Right renal pelvis (tissue), 4 donors: Measurements from ENCODE around the gene COL23A1. TPM values are rescaled to one million over a fixed set of nuclear protein-coding genes. Genes with fewer than 3 reads are reported as not detected.
"Not testable (repeated sequence)": the region's sequence is repeated elsewhere in the genome, so short reads cannot be mapped to it uniquely, and the experiment has no call there.

Source experiments
- DNase-seq, 4 donors: peaks; one replicate each; pipeline ENCODE4 v3.0.0-alpha.2; 2013; ENCODE audit warnings: low read depth in 4 of 4, low spot score in 3 of 4, missing footprints in 1 of 4
- polyA plus RNA-seq, 4 donors: library from polyadenylated mRNA; unstranded; fragments of 120-200 nt; gene quantifications; one replicate each; pipeline ENCODE4 v1.2.1, GENCODE V29; 2013; ENCODE audit not compliant: insufficient read length in 4 of 4

COL23A1 gene
- polyA plus RNA-seq, 4 donors, result 5.7 to 8.2 (median 6.4) TPM

DNA sequence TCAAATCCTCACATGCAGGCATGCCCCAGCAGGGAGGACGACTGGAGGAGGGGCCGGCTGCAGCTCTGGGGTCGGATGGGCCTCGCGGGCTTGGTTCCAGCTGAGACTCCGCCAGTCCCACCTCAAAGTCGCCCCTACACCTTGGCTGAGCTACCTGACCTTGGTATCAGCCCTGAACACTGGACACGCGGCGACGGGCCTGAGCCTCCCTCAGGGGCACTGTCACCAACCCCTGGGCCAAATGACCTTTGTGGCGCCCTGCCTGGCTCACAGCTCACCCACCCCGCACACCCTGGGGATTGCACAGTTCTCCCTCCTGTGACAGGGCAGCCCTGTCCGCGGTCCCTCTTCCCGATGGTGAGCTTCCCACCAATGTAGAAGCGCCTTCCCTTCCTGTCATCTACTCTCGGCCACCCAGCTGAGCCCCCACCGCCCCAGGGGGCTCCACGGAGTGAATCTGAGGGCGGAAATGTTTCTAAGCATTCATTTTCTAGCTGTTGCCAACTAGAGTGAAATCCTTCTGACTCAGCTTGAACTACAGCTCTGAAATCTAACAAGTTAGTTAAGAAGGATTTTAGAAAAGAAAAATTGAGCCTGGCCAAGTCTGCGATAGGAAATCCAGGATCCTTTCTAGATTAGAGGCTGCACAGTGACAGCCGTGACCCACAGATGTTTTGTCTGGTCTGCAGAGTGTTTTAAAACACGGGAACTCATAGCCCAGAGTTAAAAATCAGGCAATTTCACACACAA, 218.7 kb downstream of the COL23A1 start:
- DNase-seq, result no peak

DNA sequence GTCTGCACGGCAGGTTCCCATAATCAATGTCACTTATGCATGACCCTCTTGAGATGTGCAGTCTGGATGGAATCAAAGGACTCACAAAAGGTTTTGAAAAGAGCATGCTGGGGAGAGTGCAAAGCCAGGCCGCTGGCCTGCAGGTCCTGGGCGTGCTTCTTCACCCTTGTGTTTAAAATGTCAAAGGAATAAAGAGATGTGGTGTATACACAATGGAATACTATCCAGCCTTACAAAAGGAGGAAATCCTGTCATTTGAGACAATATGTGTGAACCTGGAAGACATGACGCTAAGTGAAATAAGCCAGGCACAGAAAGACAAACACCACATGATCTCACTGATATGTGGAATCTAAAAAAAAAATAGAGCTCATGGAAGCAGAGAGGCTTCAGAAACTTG, 220.1 kb downstream of the COL23A1 start:
- no peak for DNase-seq

DNA sequence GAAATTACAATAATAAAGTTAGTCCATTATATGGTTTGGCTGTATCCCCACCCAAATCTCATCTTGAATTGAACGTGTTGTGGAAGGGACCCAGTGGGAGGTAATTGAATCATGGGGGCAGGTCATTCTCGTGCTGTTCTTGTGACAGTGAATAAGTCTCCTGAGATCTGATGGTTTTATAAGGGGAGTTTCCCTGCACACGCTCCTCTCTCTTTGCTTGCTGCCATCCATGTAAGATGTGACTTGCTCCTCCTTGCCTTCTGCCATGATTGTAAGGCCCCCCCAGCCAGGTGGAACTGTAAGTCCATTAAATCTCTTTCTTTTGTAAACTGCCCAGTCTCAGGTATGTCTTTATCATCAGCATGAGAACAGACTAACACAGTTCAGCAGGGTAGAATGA, 220.7 kb downstream of the COL23A1 start:
- DNase-seq, result not testable (repeated sequence)

DNA sequence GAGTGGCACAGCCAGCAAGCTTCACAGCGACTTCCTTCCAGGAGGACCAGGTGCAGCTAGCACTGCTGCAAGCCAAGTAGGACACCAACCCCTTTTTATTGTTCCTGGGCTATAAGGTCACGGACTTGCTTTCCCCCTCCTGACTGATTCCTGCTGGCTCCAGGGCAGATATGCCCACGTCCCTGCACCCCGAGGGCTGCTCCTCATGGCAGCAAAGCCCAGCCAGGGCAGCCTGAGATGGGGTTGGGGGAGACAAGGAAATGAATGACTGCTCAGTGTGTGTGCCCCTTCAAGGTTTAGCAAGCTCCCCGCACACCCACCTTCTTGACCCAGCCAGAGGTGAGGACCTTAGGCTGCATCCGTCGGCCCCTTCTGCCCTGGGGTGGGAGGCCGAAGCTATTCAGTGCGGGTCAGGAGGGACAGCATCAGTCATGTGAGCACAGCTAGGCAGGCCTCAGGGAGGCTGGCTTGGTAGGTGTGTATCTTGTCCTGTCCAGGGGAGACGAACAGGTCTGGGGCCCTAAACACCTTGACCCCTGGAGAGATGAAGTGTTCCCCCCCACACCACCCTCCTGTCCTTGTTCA, 221.4 kb downstream of the COL23A1 start:
- no peak for DNase-seq

DNA sequence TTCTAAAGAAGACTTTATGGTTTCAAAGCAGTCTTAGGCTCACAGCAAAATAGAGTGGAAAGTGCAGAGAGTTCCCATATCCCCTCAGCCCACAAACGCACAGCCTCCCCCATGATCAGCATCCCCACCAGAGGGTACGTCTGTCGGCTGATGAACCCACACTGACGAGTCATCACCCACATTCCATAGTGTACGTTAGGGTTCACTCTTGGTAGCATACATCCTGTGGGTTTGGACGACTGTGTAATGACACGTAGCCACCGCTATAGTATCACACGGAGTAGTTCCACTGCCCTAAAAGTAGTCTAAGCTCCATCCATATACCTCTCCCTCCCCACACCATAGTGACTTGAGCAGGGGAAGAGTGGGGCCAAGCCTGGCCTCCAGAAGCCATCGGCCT, 221.9 kb downstream of the COL23A1 start:
- no peak for DNase-seq

DNA sequence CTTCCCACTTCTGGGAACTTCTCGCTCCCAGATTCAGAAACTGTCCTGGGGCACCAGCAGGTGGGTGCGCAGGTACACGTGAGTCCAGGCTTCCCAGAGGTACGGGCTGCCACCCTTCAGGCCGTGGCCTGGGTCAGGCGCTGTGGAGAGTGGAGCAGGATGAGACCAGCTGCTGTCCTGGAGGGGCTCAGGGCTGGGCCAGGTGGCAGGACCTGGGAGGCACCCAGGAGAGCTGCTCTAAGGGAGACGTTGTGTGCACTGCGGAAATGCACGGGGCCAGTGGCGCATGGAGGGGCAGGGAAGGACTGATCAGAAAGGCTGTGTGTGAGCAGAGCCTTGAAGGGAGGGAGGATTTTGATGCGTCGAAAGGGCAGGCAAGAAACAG, 222.5 kb downstream of the COL23A1 start:
- DNase-seq, result no peak

DNA sequence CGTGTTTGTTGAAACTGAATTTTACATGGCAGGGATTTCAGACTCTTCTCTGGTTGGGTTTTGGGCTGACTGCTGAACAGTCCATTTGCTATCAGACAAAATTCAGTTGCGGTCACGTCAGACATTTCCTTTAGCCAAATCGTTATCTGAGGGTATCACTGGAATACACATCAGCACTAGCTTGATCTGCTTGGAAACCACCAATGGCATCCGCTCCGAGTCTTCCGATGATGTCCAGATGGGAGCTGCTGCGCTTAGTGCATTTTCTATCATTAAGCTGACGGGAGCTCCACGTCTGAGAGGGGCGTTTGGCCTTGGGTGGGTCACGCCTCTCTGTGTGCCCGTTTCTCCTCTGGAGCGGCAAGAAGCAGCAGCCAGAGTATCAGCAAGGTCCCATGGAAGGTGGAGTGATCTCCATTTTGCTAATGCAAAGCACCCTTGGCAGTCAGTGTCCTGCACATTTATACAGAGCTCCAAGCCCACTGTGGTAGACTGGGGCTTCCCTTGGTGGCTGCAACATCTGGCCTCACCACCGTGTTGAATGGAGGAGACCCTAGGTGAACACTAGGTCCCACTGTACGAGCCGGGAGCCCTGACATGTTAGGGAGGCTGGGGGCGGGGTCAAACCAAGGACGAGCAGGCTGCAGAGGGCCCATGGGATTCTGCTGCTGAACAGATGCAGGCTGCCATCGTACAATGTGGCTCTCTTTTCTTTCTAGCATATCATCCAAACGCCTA, 223.0 kb downstream of the COL23A1 start:
- DNase-seq, result no peak

DNA sequence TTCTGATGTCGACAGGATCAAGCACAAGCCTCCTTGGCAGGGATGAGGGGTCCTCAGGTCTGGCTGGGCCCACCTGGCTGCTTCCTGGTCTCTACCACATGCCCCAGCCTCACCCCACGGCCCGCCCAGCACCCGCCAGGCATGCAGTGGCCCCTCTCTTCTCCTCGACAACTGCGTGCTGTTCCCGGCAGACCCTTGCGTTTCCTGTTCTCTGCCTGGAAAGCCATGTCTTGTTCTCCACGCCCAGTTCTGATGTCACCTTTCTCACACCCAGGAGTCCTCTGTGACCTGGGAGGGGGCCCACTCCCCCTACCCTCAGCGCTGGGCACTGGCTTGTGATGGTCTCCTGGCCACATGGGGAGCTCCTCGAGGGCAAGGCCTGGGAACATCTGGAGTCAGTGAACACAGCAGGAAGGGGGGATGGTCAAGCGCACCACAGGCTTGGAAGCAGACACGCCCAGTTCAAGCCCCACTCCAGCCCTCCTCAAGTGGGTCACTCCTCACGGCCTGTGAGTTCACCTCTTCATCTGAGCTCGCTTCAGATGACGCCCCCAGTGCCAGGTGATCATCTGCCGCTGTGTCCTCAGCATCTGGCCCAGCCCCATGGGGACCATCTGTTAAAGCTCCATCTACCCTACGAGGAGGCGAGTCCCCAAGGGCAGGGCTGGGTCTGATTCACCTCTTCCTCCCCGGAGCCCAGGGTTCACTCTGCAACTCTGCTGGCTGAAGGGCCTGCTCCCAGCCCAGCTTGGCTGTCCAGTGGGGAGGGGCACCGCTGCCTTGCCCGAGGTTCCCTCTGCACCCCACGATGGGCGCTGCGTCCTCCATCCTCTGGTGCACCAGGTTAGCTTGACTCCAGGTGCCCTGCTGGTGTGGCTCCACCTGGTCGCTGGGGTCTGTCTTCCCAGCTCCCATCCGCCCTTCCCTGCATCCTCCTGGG, 224.4 kb downstream of the COL23A1 start:
- DNase-seq, result no peak

DNA sequence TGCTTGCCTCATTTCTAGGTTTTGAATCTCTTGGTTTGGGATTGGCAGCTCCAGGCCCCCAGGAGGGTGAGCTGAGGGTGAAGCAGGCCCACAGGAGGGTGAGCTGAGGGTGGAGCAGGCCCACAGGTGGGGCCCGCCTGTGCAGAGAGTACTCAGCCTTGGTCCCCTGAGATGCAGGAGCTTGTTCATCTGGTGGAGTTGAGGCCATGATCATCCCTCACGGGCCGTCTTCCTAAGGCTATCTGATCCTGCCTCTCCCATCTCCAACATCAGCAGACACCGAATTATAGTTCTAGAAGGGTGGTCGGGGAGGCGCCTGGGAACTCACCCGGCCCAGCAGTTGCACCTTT, 225.9 kb downstream of the COL23A1 start:
- DNase-seq, result no peak

DNA sequence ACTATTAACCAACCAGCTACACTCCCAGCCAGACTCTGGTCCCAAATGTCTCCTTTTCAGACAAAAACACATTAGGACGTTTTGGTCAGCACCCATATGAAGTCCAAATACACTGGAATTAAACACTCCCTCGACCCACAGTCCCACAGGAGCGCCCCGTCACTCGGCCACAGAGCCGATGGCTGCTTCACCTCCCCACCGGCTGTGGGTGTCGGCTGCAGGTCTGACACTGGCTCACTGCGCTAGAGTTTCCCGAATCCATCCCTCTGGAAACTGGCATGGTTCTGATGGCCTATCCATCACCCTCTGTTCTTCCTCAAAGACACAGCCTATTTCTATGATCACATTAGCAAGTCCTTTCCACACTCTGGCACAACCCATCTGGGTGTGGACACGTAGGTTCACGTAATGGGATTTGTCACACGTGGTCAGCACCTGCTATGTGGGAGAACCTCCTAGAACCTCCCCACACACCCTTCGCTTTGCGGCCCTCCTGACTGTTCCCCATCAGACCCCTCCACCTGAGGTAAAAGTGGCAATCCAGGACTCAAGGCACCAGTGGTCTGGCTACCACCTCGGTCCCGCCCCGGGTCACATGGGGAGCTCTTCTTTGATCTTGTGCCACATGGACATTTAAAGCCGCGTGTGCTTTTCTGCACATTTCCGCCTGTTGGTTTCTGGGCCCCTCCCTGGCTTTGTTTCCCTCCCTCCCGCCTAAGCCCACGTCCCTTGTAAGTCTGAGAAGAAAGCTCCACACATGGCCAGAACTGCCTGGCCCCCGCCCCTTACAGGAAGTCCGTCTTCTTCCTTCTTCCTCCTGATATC, 226.5 kb downstream of the COL23A1 start:
- DNase-seq, result no peak

DNA sequence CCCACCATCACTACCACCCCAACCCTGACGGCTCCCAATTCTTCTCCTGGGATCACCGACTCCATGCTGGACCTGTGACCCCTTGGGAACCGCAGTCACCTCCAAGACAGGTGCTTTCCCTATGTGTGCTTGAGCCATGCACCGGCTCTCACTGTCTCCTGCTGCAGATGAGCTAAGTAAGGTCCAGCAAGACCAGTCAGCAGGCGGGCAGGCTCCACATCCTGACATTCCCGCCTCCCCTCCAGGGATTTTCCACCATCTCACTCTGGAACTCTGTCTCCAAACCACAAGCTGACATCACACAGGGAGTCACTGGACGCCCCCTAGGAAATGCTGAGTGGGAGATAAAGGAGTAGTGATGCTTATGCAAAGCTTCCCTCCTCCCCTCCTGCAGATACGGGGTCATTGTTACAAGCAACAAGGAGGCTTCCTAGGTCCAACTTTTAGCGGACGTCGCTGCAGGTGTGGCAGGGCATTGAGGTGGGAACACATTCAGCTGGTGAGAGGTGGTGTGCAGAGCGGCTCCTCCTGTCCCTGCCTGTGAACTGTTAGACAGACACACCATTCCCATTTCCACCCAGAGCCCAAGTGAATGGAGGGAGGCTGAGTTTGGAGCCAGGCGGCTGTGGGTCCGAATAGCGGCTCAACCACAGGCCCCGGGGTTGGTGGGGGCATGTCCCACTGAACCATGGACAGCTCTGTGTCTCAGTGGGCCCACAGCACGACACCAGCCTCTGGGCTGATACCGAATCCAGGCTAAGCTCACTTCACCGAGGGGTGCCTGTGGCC, 228.3 kb downstream of the COL23A1 start:
- no peak for DNase-seq

DNA sequence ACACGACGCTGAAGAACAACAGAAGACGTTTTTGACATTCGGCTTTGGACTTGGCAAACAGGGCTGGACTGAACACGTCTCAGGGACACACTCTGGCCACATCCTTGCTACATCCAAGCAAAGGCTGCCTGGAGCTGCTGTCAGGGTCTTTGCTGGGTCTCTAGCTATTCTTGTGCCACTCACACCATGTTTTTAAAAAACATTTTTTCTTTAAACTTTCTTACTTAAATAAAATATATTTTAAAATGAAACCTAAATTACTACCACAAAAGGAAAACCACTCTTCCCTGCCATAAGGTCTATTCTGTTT, 229.3 kb downstream of the COL23A1 start:
- no peak for DNase-seq

DNA sequence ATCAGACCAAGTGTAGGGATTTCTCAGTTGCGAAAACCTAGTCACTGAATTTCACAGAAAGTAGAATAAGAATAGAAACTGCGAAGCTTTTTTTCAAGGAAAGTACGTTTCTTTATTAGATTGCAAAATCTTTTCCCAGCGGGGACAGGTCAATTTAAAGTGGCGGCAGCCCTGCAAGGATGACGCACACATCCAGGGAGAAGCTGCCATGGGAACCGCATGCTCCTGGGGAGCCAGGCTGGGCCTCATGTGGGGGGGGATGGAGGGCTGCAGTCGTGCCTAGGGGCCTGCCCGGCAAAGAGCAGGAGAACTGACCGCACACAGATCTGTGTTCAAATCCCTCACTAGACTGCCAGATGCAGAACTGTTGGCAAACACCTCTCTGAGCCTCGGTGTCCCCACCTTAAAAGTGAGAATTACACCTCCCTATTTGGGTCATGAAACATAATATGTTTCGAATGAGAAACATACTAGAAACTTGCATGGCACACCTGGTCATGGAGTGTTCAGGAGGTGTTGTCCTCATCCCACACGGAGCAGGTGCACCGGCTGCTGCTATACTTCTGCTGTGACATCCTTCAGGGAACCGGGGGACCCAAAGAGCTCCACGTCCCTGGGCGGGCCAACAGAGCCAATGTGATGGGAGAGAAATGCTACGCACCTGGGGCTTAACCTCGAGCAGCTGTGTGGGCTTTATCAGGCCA, 229.8 kb downstream of the COL23A1 start:
- no peak for DNase-seq

DNA sequence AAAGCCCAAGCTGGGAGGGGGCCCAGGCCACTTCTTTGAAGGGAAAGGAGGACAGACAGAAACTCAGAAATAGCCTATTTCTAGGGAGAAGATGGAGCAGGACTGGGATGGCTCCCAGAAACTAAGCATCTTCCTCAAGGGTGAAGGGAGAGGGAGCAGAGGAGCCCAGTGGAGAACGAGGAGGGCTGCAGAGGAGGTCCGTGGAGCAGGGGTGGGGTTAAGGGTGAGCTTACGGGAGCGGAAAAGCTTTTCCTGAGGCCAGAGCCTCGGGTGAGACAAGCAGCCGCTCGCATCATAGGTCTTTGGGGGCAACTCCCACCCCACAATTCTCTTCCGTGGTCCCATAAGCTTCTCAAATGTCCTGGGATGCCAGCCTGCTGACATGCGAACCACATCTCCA, 230.5 kb downstream of the COL23A1 start:
- DNase-seq, result no peak

DNA sequence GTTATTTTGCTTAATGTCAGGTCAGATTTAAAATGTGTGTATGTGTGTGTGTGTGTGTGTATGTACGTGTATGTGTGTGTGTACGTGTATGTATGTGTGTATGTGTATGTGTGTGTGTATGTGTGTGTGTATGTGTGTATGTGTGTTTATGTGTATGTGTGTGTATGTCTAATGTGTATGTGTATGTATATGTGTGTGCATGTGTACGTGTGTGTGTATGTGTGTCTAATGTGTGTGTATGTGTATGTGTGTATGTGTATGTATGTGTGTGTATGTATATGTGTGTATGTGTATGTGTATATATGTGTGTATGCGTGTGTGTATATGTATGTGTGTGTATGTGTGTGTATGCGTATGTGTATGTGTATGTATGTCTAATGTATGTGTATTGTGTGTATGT, 232.5 kb downstream of the COL23A1 start:
- no peak for DNase-seq

DNA sequence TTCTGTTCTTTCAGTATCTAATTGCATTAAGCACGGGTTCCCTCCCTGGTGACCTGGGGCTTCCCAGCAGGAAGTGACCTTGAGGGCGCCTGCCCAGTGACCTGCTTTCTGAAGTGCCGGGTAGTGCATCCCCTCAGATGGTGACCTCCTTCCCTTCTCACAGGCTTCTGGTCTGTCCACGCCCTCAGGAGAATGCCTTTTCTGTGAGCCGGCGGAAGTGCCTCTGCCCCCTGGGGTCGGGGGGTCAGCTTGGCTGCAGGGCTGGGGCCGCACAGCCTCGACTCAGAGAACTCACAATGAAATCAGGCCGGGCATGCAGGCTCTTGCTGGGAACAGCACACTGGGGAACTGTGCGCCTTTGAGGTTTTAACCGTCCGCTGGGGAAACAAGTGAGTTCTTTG, 233.1 kb downstream of the COL23A1 start:
- DNase-seq, result no peak

DNA sequence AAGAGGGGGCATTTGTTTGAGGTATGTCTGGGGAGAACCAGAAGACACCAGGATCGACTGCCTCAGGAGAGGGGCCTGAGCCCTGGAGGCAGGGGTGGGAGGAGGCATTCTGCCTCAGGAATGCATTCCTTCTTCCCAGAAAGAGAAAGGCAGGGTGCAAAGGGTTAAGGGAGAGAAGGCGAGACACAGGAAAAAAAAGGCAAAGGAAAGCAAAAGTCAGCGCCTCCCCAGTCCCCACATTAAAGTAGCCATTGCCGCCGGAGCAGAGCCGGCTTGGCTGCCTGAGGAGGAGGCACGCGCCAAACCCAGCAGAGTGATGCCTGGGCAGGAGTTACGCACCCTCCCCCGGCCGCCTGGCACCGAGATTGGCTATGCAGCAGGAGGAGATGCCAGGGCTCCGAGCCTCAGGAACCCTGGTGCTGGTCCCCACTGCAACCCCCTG, 233.7 kb downstream of the COL23A1 start:
- DNase-seq, result no peak

DNA sequence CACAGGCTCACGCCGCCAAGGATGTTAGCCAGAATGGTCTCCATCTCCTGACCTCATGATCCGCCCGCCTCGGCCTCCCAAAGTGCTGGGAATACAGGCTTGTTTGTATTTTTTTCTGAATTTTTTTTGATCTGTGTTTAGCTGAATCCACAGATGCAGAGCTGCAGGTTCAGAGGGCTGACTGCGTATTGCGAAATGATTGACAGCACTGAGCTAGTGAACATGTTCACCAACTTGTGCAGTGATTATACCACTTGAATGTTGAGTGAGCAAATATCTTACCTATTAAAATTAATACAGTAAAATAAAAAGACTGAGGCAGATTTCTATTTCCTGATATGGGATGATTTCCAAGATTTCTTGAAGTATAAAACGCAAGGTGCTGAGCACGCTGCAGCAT, 234.5 kb downstream of the COL23A1 start:
- DNase-seq, result no peak

DNA sequence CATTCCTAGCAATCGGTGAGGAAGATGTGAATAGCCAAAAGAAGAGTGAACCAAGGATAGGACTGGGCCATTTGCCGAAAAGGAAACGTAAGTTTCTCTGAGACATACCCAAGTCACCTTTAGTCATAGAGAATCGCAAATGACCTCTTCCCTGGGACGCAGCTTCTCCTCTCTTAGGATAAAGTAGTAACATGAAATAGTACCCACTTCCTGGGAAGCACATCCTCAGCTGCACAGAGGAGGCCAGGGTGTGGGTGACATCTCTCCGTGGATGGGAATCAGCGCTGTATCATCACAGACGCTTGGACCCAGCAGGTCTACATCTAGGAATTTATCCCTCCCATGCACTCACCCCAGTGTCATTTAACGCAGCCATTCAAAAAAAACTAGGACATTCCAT, 236.7 kb downstream of the COL23A1 start:
- no peak for DNase-seq
